Skeletal muscle tissue (tissue), 4 donors: Measurements from ENCODE around the gene CYP4F8. TPM values are rescaled to one million over a fixed set of nuclear protein-coding genes. Genes with fewer than 3 reads are reported as not detected.

Experiments used
- H3K27ac ChIP-seq: one replicate; pipeline ENCODE4 v1.7.0; 2013; ENCODE audit warnings: mild to moderate bottlenecking, low read depth, low read length, inconsistent platforms
- H3K27me3 ChIP-seq, 3 donors: one replicate each; pipeline ENCODE4 v1.7.0; 2013; ENCODE audit warnings: low read length in 3 of 3; ENCODE audit not compliant: control insufficient read depth in 3 of 3, insufficient read depth in 3 of 3
- H3K36me3 ChIP-seq, 3 donors: one replicate each; pipeline ENCODE4 v1.7.0; 2013; ENCODE audit warnings: low read length in 3 of 3; ENCODE audit not compliant: control insufficient read depth in 3 of 3, insufficient read depth in 3 of 3
- H3K4me1 ChIP-seq, 3 donors: one replicate each; pipeline ENCODE4 v1.7.0; 2013; ENCODE audit warnings: low read length in 3 of 3, mild to moderate bottlenecking in 3 of 3; ENCODE audit not compliant: control insufficient read depth in 3 of 3, insufficient read depth in 3 of 3
- H3K4me3 ChIP-seq, 3 donors: one replicate each; pipeline ENCODE4 v1.7.0; 2013; ENCODE audit warnings: low read length in 3 of 3
- H3K9ac ChIP-seq, 3 donors: one replicate each; pipeline ENCODE4 v1.7.0; 2013; ENCODE audit warnings: low read length in 3 of 3, mild to moderate bottlenecking in 3 of 3, moderate library complexity in 2 of 3, low read depth in 1 of 3
- H3K9me3 ChIP-seq, 3 donors: one replicate each; pipeline ENCODE4 v1.7.0; 2013; ENCODE audit warnings: low read length in 3 of 3; ENCODE audit not compliant: control insufficient read depth in 3 of 3
- total RNA-seq: library from RNA; depleted of rRNA; stranded (reverse); fragments of >200 nt; gene quantifications from one replicate; pipeline ENCODE4 v1.2.3, GENCODE V29; 2014
- donor health status: Osteomylitis.

Gene CYP4F8
- total RNA-seq, 1 donor from 2014 or later = not detected

- Histone ChIP-seq H3K27ac (no peak overlapping the region), H3K36me3 (no peaks in the 10 kb centered on the region), H3K4me3 (no peak overlapping the region), H3K9ac (no peak overlapping the region), H3K27me3 (peaks cover 0 to 9% (median 3%) of the 10 kb centered on the region in 3 donors), H3K4me1 (no peaks in the 10 kb centered on the region), H3K9me3 (peaks cover 0 to 8% (median 2%) of the 10 kb centered on the region in 3 donors)
Observed at GRCh38 chr19:15666186-15666585, 51.2 kb downstream of the CYP4F8 start.

GRCh38 chr19:15666883-15667282 is 51.9 kb downstream of the CYP4F8 start:
- Histone ChIP-seq H3K27me3 (peaks cover 0 to 9% (median 3%) of the 10 kb centered on the region in 3 donors), H3K4me1 (peaks cover 0 to 2% (median 0%) of the 10 kb centered on the region in 3 donors)

GRCh38 chr19:15669440-15669839 is 54.4 kb downstream of the CYP4F8 start:
- H3K4me1 ChIP-seq = peaks cover 3 to 6% (median 5%) of the 10 kb centered on the region in 3 donors
- H3K27ac ChIP-seq = no peak overlapping the region
- peaks cover 0 to 4% (median 3%) of the 10 kb centered on the region in 3 donors for H3K27me3 ChIP-seq
- no peaks in the 10 kb centered on the region for H3K36me3 ChIP-seq
- peaks cover 0 to 5% (median 2%) of the 10 kb centered on the region in 3 donors for H3K9me3 ChIP-seq
- H3K9ac ChIP-seq = no peak overlapping the region
- H3K4me3 ChIP-seq = no peak overlapping the region

More at GRCh38 chr19:15666883-15667282, 51.9 kb downstream of the CYP4F8 start:
- H3K36me3 ChIP-seq = no peaks in the 10 kb centered on the region
- no peak overlapping the region for H3K4me3 ChIP-seq
- H3K9ac ChIP-seq = no peak overlapping the region
- peaks cover 0 to 8% (median 2%) of the 10 kb centered on the region in 3 donors for H3K9me3 ChIP-seq
- no peak overlapping the region for H3K27ac ChIP-seq

- Histone ChIP-seq H3K4me3 (no peak overlapping the region), H3K9ac (no peak overlapping the region), H3K36me3 (no peaks in the 10 kb centered on the region), H3K9me3 (peaks cover 0 to 5% (median 2%) of the 10 kb centered on the region in 3 donors), H3K27me3 (peaks cover 0 to 4% (median 3%) of the 10 kb centered on the region in 3 donors), H3K4me1 (peaks cover 3 to 6% (median 5%) of the 10 kb centered on the region in 3 donors), H3K27ac (no peak overlapping the region)
Observed at GRCh38 chr19:15669891-15670290, 54.9 kb downstream of the CYP4F8 start.

- Histone ChIP-seq H3K27me3 (peaks cover 0 to 4% (median 3%) of the 10 kb centered on the region in 3 donors), H3K9me3 (peaks cover 0 to 5% (median 2%) of the 10 kb centered on the region in 3 donors), H3K9ac (no peak overlapping the region), H3K4me3 (no peak overlapping the region), H3K4me1 (peaks cover 3 to 6% (median 5%) of the 10 kb centered on the region in 3 donors), H3K36me3 (no peaks in the 10 kb centered on the region), H3K27ac (no peak overlapping the region)
Observed at GRCh38 chr19:15671237-15671821, 56.3 kb downstream of the CYP4F8 start.

GRCh38 chr19:15671891-15672579 is 57.0 kb downstream of the CYP4F8 start:
- Histone ChIP-seq H3K27ac (peak overlapping the region; percentile 42), H3K4me3 (no peak overlapping the region), H3K27me3 (peaks cover 0 to 4% (median under 1%) of the 10 kb centered on the region in 3 donors), H3K4me1 (peaks cover 3 to 6% (median 5%) of the 10 kb centered on the region in 3 donors), H3K36me3 (no peaks in the 10 kb centered on the region), H3K9me3 (peaks cover 0 to 3% (median 2%) of the 10 kb centered on the region in 3 donors), H3K9ac (no peak overlapping the region)

- H3K27me3 ChIP-seq = peaks cover 0 to 4% (median 0%) of the 10 kb centered on the region in 3 donors
- H3K9ac ChIP-seq = no peak within 1 kb of the TSS
- peaks cover 3 to 6% (median 5%) of the 10 kb centered on the region in 3 donors for H3K4me1 ChIP-seq
- peaks cover 0 to 3% (median 2%) of the 10 kb centered on the region in 3 donors for H3K9me3 ChIP-seq
- no peaks in the 10 kb centered on the region for H3K36me3 ChIP-seq
- H3K27ac ChIP-seq = peak within 1 kb of the TSS; percentile 42
- H3K4me3 ChIP-seq = peak within 1 kb of the TSS in 2 of 3 donors; percentile 38 to 41
Observed at GRCh38 chr19:15672580-15673175, 57.7 kb downstream of the CYP4F8 start, which contains the start of gene CYP4F12. Gene CYP4F12, plus strand, starts transcription at chr19:15673087. Its CDS starts 443 bp downstream, at chr19:15673530.

GRCh38 chr19:15673176-15673654 is 58.2 kb downstream of the CYP4F8 start:
- Histone ChIP-seq H3K4me3 (peak overlapping the region in 2 of 3 donors; percentile 38 to 41), H3K4me1 (peaks cover 3 to 6% (median 5%) of the 10 kb centered on the region in 3 donors), H3K27ac (no peak overlapping the region), H3K27me3 (peaks cover 0 to 4% (median 0%) of the 10 kb centered on the region in 3 donors), H3K36me3 (no peaks in the 10 kb centered on the region), H3K9ac (no peak overlapping the region), H3K9me3 (peaks cover 0 to 3% (median 2%) of the 10 kb centered on the region in 3 donors)

GRCh38 chr19:15675560-15675959 is 60.5 kb downstream of the CYP4F8 start:
- Histone ChIP-seq H3K36me3 (no peaks in the 10 kb centered on the region), H3K9ac (no peak overlapping the region)

More at GRCh38 chr19:15675560-15675959, 60.5 kb downstream of the CYP4F8 start:
- H3K27me3 ChIP-seq = no peaks in the 10 kb centered on the region
- no peaks in the 10 kb centered on the region for H3K9me3 ChIP-seq
- peaks cover 3 to 6% (median 5%) of the 10 kb centered on the region in 3 donors for H3K4me1 ChIP-seq
- no peak overlapping the region for H3K4me3 ChIP-seq
- H3K27ac ChIP-seq = no peak overlapping the region
